Amygdala (tissue), 56 donors: ENCODE results near the gene GAREM2.

Experiments
- DNase-seq, 56 donors: peaks; one replicate each; lab custom pipeline; 2025; lab: John Stamatoyannopoulos, UW

Gene GAREM2

DNA sequence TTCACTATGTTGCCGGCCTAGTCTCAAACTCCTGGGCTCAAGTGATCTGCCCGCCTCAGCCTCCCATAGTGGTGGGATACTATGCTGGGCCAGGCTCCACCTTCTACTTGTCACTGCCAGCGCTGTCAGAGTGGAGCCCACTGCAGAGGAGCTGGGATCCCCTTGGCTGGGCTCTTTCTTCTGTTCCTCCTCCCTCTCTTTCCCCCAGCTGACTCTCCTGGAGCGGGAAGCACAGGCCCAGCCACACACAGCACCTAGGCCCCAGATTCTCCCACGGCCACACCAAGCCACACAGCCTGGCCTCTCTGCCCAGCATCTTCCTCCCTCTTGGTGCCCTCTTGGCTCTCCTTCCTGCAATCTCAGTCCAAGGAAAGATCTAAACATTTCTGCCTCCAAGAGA, 3.7 kb upstream of the GAREM2 start:
- no peak for DNase-seq

DNA sequence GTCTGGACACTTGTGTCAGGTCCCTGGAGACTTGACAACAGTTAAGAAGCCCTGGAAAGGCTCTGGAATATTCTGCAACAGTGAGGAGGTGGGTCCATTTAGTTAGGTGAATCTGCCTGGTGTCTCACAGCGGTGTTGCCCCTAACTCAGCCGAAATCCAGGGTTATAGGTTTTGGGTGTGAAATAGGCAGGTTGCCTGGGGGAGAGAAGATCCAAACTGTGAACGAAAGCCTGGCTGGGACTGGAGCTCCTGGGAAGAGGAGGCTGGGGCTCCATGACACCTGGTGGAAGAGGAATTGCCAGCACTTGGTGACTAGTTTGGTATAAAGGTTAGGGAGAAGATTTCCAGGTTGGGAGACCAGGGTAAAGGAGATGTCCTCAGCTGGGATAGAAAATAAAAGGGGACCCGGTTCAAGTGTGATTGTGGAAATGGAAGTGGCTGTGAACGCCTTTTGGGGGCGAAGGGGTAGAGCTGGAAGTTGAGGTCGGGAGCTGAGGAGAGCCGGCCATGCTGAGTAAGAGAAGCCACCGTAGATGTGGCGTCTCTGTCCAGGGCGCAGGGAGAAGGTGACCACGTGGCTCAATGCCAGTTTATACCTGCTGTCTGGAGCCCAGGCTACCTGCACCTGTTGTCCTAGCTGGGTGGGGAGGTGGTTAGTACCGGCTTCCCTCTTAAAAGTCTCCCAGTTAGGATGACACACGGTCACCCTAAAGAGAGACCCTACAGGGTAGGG, 3.0 kb upstream of the GAREM2 start:
- no peak for DNase-seq

DNA sequence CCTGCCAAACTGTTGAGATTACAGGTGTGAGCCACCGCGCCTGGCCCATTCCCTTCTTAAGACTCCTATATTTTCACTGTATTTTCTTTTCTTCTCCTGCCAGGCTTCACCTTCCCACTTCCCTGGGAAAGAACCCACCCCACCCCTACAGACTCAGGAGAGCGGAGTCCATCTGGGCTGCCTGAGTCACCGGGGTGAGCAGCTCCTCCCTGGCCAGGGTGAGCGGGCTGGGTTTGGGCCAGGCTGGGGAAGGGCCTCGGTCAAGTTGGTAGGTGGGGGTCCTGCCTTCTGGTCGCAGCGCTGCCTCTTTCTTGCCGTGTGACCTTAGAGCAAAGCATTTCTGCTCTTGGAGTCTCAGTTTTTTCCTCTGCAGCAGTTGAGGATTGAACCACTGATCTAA, 2.1 kb upstream of the GAREM2 start:
- no peak for DNase-seq

DNA sequence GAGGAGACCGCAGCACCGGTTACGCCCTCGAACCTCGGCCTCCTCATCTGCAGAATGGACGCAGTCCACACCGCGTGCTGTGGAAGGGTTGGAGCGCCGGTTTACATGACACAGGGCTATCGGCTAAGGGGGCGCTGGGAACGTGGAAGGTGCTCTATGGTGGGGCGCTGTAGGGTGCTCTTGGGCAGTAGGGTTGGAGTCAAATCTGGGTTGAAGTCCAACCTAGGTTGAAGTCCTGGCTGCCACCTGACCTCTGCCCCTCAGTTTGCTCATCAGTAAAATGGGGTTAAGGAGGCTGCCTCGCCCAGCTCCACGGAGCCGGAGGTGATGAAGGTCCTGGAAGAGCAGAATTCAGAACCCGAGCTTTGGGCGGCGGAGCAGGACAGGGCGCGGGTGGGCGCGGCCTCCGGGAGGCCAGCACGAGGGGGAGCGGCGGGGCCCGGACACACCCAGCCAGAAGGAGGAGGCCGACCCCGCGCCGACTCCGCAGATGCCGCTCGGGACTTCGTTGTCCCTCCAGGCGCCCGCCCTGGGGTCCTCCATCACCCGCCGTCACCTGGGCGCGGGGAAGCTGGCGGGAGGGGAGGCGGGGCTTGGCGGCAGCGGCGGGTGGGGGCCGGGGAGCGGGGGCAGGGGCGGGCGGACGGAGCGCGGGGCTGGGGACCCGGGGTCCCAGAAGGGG, 558 bp upstream of the GAREM2 start:
- peak in 2 of 56 donors; percentile 21 to 36 for DNase-seq

DNA sequence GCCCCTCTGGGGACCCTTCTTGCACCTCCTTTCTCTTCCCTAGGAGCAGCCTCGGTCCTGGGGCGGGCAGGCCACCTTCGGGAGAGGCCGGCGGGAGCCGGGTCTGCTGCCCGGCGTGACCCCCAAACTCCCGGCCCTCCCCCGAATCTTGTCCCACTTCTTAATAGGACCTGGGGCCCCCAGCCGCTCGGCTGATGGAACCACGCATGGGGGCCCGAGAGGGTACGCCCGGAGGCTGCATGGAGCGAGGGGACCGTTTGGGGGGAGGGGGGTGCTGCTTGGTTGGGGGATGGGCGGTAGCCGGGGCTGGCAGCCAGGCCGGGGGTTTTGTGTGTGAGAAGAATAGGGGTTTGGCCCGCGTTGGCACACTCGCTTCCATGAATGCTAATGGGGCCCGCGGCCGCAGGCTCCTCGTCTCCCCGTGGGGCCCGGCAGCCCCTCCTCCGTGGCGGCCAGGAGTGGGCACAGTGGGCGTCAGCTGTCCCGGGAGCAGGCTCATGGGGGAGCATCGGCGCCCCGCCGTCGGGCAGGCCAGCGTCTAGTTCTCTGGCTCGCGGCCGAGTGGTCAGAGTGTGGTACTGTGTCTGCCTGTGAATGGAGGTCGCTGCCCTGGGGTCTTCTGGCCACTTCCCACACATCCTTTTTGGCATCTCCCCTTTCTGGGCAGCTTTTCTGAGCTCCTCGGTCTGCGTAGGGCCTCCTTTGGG, 1.0 kb downstream of the GAREM2 start:
- peak in 35 of 56 donors; percentile 22 to 92 (median 54) for DNase-seq

DNA sequence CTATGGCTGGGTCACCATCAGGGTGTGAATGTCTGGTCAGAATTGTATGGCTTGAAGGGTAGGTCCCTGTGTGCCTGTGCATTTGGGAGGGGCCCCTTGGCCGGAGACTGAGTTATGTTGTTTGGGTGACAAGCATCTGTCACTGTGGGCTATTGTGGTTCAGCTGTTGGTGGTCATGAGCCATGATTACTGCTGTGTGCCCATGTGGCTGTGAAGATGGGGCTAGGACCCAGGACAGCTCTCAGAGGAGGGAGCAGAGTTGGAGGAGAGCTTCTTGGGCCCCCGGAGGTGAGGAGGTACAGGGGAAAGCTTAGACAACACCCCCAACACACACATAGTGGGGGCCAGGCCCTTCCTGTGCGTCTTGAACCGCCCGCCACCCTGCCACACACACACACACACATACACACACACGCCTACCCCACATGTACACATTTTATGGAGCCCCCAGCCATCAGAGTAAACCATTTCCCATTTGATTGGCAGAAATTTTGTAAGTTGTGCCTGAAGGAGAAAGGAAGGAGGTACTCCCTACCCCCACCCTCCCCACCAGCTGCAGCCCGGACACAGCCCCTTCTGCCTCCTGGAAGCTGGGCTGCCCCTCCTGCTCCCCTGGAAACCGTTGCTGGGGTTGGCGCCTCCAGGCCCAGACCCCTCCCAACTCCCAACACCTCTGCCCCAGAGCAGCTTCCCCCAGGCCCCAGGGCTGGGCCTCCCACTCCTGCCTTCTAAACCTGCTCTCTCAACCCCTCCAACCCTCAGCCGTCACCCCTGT, 2.0 kb downstream of the GAREM2 start:
- no peak for DNase-seq

DNA sequence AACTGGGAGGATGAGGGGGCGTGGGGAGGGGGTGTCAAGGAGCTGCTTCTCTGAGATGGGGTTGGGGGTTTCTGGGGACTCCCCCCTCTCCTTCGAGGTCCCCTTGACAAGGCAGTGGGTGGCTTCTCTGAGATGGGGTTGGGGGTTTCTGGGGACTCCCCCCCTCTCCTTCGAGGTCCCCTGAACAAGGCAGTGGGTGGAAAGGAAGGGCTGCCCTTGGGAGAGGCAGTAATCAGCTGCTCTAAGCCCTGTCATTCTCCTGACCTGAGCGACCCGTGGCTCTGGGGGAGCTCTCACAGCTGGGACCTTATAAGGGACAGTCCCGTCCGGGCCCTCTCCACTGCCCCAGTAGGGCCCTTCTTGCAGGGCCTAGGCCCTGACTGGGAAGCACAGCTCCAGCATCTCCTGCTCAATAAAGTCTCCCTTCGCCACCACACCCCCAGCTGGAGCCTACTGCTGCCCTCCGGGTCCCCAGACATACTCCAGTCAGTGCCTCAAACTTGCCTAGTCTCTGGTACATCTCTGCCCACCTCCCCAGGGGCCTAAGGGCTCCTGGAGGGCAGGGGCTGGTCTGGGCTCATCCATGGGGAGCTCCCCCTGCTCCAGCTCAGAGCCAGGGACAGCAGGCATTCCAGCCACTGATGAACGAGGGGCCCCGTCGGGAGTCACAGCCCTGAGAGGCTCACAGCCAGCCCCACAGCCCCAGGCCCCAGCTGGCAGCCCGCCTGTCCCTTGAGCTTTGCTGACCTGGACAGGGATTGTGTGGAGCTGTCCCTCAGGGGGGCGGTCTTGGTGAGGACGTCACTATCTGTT, 2.8 kb downstream of the GAREM2 start:
- no peak for DNase-seq

DNA sequence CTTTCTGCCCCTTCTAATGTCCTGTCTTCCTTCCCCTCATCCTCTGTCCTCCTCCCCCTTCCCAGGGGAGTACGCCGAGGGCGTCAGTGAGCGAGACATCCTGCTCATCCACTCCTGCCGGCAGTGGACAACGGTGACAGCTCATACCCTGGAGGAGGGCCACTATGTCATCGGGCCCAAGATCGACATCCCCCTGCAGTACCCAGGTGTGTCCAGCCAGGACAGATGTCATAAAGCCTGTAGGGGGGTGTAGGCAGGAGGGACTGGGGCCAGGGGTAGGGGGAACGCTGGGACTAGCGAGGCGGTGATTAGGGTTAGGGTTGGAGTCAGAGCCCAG, 3.4 kb downstream of the GAREM2 start:
- no peak for DNase-seq

DNA sequence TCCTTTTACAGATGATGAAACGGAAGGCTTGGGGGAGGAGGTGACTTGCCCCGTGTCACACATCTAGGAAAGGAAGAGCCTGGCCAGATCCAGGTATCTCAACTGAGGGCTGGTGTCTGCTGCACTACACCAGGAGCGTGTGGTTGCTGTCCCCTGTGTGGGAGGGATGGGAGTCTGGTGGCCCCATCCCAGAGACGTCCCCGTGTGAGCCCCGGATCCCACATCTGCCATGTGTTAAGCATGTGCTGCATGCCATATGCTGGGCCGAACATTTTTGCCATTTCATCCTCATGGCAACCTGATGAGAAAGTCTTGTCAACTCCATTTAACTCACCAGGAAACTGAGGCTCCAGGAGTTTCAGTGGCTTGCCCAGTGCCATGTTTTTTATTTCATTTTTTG, 4.2 kb downstream of the GAREM2 start:
- DNase-seq, result no peak

DNA sequence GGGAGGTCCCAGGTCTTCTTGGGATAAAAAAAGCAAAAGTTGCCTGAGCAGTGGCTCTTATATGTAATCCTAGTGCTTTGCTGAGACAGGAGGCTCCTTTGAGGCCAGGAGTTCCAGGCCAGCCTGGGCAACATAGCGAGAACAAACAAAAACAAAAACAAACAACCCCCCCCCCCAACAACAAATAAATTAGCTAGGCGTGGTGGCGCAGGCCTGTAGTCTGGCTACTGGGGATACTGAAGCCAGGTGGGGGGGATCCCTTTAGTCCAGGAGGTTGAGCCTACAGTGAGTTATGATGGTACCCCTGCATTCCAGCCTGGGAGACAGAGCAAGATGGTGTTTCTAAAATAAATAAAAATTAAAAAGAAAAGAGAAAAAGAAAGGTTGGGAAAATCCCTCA, 5.4 kb downstream of the GAREM2 start:
- no peak for DNase-seq

DNA sequence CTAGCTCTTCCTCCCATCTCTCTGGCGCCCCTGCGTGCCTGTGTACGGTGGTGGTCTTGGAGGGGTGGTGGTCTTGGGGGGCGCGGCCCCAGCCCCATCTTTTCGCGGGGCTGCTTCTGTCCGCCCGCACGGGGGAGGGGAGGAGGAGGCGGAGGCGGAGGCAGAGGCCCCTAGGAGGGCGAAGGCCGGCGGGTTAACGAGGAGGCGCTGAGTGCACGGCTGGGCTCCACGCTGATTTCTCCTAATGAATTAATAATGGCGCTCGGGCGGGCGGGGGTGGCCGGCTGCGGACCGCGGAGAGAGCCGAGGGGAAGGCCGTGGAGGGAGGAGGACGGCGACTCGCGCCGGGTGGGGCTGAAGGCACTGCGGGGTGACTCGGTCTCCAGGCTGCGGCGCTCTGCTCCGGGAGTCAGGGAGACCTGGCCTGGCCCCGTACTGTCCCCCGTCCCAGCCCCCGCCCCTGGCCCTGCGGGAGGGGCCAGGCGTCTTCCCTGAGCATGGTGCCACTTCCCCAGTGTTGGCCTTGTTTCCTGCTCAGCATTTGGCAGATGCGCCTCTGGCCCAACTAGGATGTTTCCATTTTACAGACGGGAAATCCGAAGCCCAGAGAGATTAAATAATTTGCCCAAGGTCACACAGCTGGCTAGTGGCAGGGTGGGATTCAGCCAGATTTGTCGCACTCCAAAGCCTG, 6.0 kb downstream of the GAREM2 start:
- DNase-seq, result peak in 16 of 56 donors; percentile 19 to 74 (median 34)

DNA sequence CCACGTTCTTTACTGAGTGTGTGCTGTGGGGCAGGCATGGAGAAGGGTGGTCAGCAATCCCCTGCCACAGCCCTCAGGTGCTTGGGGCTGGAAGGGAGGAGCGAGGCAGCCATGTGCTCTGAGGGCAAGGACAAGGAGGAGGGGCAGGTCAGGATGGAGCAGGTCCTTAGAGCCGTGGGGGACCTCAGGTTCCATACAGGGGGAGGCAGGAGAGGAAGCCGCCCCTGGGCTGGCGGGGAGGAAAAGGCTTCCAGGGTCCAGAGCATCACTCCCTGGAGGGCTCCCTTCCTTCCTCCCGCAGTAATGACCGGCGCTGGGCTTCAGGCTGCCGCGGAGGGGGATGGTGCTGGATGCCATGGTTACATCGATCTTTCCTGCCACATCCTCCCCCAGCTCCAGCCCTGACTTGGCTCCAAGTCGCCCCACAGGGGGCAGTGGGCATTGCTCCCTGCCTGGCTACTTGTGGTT, 6.6 kb downstream of the GAREM2 start:
- DNase-seq, result peak in 16 of 56 donors; percentile 12 to 69 (median 40)

DNA sequence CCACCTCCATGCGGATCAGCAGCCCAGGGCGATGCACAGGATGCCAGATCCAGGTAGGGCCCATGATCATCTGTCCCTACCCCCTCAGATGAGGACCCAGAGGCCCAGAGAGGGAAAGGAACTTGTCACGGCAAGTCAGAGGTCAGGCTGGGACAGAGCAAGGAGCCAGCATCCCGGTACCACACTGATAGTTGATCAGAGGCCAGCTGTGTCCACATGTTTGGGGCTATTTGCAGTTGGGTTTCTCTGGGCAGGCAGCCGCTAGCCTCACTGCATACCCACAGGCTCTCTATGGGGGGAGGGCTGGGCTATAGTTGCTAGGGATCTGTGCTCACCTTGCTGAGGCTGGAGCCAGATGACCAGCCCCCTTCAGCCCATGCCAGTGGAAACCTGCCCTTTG, 9.6 kb downstream of the GAREM2 start:
- no peak for DNase-seq

DNA sequence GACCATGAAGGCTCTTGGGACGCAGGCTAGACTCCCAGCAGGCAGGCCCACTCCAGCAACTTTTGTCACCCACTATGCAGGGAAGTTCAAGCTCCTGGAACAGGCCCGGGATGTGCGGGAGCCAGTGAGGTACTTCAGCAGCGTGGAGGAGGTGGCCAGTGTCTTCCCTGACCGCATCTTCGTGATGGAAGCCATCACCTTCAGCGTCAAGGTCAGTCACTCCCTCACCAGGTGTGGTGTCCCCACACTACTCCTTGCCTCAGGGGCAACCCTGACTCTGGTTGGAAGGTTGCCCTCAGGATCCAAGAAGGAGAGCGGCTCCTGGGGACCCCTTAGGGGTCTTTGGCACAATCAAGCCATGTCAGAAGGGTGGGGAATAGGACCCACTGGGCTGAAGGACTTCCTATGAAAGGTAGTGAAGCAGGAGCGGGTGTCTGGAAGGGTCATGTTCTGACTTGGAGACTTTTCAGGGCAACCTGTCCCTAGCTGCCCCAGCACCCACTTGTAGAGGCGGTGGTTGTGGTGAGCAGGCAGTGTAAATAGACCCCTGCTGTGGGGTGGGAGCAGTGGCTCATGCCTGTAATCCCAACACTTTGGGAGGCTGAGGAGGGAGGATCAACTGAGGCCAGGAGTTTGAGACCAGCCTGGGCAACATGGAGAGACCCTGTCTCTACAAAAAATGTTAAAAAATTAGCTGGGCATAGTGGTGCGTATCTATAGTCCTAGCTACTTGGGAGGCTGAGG, 10.2 kb downstream of the GAREM2 start:
- DNase-seq, result no peak

DNA sequence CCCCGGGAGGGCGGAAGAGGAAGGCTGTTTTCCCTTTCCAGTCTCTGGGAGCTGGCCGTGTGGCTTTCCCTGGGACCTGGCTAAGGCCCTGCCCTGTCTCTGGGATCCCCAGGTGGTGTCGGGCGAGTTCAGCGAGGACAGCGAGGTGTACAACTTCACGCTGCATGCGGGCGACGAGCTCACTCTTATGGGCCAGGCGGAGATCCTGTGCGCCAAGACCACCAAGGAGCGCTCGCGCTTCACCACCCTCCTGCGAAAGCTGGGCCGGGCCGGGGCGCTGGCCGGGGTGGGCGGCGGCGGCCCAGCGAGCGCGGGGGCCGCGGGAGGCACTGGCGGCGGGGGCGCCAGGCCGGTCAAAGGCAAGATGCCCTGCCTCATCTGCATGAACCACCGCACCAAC, 11.2 kb downstream of the GAREM2 start:
- DNase-seq, result no peak

DNA sequence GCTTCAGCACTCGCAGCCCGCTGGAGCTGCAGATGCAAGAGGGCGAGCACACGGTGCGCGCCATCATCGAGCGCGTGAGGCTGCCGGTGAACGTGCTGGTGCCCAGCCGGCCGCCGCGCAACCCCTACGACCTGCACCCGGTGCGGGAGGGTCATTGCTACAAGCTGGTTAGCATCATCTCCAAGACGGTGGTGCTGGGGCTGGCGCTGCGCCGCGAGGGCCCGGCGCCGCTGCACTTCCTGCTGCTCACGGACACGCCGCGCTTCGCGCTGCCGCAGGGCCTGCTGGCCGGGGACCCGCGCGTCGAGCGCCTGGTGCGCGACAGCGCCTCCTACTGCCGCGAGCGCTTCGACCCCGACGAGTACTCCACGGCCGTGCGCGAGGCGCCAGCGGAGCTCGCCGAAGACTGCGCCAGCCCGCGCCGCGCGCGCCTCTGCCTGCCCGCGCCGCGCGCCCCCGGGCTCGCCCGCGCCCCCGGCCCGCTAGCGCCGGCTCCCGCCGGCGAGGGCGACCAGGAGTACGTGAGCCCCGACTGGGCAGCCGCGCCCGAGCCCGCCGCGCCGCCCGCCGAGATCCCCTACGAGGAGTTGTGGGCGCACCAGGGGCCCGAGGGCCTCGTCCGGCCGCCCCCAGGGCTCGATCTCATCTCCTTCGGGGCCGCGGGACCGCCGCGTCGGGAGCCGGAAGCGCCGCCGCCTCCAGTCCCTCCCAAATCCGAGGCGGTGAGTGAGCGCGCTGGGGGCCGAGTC, 11.8 kb downstream of the GAREM2 start:
- DNase-seq, result peak in 3 of 56 donors; percentile 19 to 45 (median 27)

DNA sequence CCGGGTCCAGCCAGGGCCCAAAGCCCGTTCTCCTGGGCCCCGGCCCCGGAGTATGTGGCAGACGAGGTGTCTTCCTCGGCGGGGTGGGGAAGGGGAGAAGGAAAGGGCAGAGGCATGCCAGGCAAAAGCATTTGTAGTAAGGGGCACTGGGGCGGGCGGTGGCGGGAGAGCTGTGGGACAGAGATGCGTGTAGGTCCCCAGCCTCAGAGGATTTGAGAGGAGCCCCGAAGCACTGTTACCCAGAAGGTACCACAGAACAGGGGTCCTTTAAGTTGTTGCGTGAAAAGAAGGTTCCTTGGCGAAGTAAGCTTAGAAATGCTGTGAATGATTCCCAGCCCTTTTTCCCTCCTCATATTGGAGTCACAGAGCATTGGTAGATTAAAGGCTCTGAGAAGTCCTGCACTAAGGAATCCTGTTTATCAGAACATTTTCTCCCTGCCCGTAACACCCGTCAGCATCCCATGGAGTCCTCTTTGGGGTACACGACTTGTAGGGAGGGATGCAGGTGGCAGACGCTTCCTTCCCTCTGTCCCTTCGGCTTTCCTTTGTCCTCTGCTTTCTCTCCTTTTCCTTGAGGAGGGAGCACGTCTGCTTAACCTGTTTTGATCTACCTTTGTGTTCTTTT, 12.5 kb downstream of the GAREM2 start:
- no peak for DNase-seq
